K562 (cell line): ENCODE data around the gene TNFRSF19. TPM values are rescaled to one million over a fixed set of nuclear protein-coding genes. Genes with fewer than 3 reads are reported as not detected.

Experiments
- CBFA2T2 ChIP-seq: fragments of 450-650 bp; conservative IDR thresholded peaks from 2 replicates; pipeline ENCODE4 v1.6.1; 2017; ENCODE audit warnings: mild to moderate bottlenecking
- CBX5 ChIP-seq: IDR thresholded peaks from 2 replicates; pipeline ENCODE4 v1.6.1; 2014; ENCODE audit warnings: low read depth, borderline replicate concordance
- ETV6 ChIP-seq, 3 experiments: fragments of 150-350 bp in 1 of 3; sonication (generic) in 1 of 3; formaldehyde crosslinking in 1 of 3; IDR thresholded peaks; 2 replicates each; pipeline versions ENCODE4 v1.6.1 to v1.8.0; 2014 to 2022; ENCODE audit warnings: borderline replicate concordance in 2 of 3, low read depth in 2 of 3, antibody characterized with exemption in 1 of 3, low read length in 1 of 3, mild to moderate bottlenecking in 1 of 3, missing genetic modification reagents in 1 of 3
- FOXA1 ChIP-seq: fragments of 450-650 bp; IDR thresholded peaks from 2 replicates; pipeline ENCODE4 v1.6.1; 2016; ENCODE audit warnings: mild to moderate bottlenecking, borderline replicate concordance
- KLF16 ChIP-seq: IDR thresholded peaks from 2 replicates; pipeline ENCODE4 v1.6.1; 2016; ENCODE audit warnings: antibody characterized with exemption
- MTA1 ChIP-seq: fragments of 450-650 bp; IDR thresholded peaks from 2 replicates; pipeline ENCODE4 v1.6.1; 2017; ENCODE audit warnings: borderline replicate concordance
- RCOR1 ChIP-seq, 2 experiments: IDR thresholded peaks; 2 replicates each; pipeline ENCODE4 v1.6.1; 2012; ENCODE audit warnings: low read depth in 2 of 2, low read length in 2 of 2, borderline replicate concordance in 1 of 2, improper control_type of control experiment in 1 of 2
- SUPT5H ChIP-seq: fragments of 450-650 bp; IDR thresholded peaks from 2 replicates; pipeline ENCODE4 v1.6.1; 2016
- TAF15 ChIP-seq: fragments of 200-400 bp; formaldehyde crosslinking; IDR thresholded peaks from 2 replicates; pipeline ENCODE4 v1.6.1; 2017; ENCODE audit warnings: mild to moderate bottlenecking, low read depth, low read length, moderate library complexity
- TAL1 ChIP-seq: fragments of 450-650 bp; IDR thresholded peaks from 2 replicates; pipeline ENCODE4 v1.6.1; 2016; ENCODE audit warnings: mild to moderate bottlenecking
- TFE3 ChIP-seq: fragments of 450-650 bp; formaldehyde crosslinking; IDR thresholded peaks from 2 replicates; pipeline ENCODE4 v1.4.0; 2020; ENCODE audit warnings: mild to moderate bottlenecking, mixed read lengths
- XRCC5 ChIP-seq: fragments of 200-400 bp; formaldehyde crosslinking; IDR thresholded peaks from 2 replicates; pipeline ENCODE4 v1.6.1; 2017; ENCODE audit warnings: low read depth, mild to moderate bottlenecking, low read length
- ZNF24 ChIP-seq: fragments of 450-650 bp; IDR thresholded peaks from 2 replicates; pipeline ENCODE4 v1.6.1; 2016
- ZNF318 ChIP-seq, 2 experiments: fragments of 450-650 bp; IDR thresholded peaks; 2 replicates each; pipeline ENCODE4 v1.6.1; 2016; ENCODE audit warnings: mild to moderate bottlenecking in 2 of 2, borderline replicate concordance in 1 of 2, low read depth in 1 of 2, moderate library complexity in 1 of 2
- polyA plus RNA-seq, 8 experiments: library from polyadenylated mRNA; depleted of rRNA in 4 of 8; stranded (reverse) in 5 of 8; unstranded in 3 of 8; fragments of >200 nt; fragmentation: Nextera tagmentation in 2 of 8; fragmentation: Illumina TruSeq in 1 of 8; extraction: Ambion mirVana in 2 of 8; extraction: Trizol in 1 of 8; gene quantifications; 2 replicates each; pipeline versions ENCODE4 v1.2.1 to v1.2.3, GENCODE V29; 2011 to 2014; ENCODE audit warnings: inconsistent platforms in 1 of 8, missing spikeins in 1 of 8
- total RNA-seq, 7 experiments: library from RNA; depleted of rRNA in 6 of 7; stranded (reverse); fragments of >200 nt in 6 of 7; fragmentation: Illumina TruSeq in 2 of 7; extraction: Trizol in 2 of 7; gene quantifications; 2 replicates each; pipeline versions ENCODE4 v1.2.1 to v1.2.3, GENCODE V29; 2011 to 2021; ENCODE audit warnings: low replicate concordance in 1 of 7

The TNFRSF19 gene
- total and polyA plus RNA-seq, 9 of the 15 experiments (the other 6 are each of a cell fraction or from before 2014, with no cell fraction given), result 0.01 to 0.07 TPM; not detected in 7

- TF ChIP-seq ZNF318 (IDR thresholded peaks at IDR 0.05; ENCODE audit: borderline replicate concordance in 1 of 2, low read depth in 1 of 2), result no peak
- no peak for TF ChIP-seq MTA1
- TF ChIP-seq TAF15, result no peak
- no peak for TF ChIP-seq XRCC5
- peak; percentile 59; the same call in 1 of the 2 replicates for TF ChIP-seq TAL1
- TF ChIP-seq RCOR1 (IDR thresholded peaks at IDR 0.05; ENCODE audit: borderline replicate concordance in 1 of 2, low read depth in 2 of 2, low read length in 2 of 2), result peak in 1 of 2 experiments; percentile 46; a peak in 1 of 4 replicates
- TF ChIP-seq ETV6 (IDR thresholded peaks at IDR 0.05; ENCODE audit: borderline replicate concordance in 1 of 2, low read depth in 2 of 2, low read length in 1 of 2), result 0 out of 4 replicates have a peak, but pooled peaks of 1 of the 2 experiments have one; percentile 51
- no peak for TF ChIP-seq ETV6 (CRISPR knock-in tag; IDR thresholded peaks at IDR 0.05; ENCODE audit: borderline replicate concordance)
- TF ChIP-seq SUPT5H, result no peak
- TF ChIP-seq KLF16, result 0 out of 2 replicates have a peak, but pooled peaks have one; percentile 14
- TF ChIP-seq FOXA1, result 0 out of 2 replicates have a peak, but pooled peaks have one; percentile 45
- no peak for TF ChIP-seq TFE3 (CRISPR knock-in tag)
- TF ChIP-seq CBX5, result no peak
- TF ChIP-seq ZNF24, result no peak
- TF ChIP-seq CBFA2T2, result peak; percentile 59
These were observed 86.6 kb downstream of the TNFRSF19 start (continued) for GRCh38 chr13:23656637-23657371.
